ENCODE results near the gene CFAP54. TPM values are rescaled to one million over a fixed set of nuclear protein-coding genes. Genes with fewer than 3 reads are reported as not detected.

Gene CFAP54
- total and polyA plus RNA-seq, 2 donors from 2014 or later, result 0.13 to 6.6 TPM

GRCh38 chr12:96465896-96466295 is 23.5 kb upstream of the CFAP54 start:
- no peak for FAIRE-seq
- TF ChIP-seq, protein P1, sequence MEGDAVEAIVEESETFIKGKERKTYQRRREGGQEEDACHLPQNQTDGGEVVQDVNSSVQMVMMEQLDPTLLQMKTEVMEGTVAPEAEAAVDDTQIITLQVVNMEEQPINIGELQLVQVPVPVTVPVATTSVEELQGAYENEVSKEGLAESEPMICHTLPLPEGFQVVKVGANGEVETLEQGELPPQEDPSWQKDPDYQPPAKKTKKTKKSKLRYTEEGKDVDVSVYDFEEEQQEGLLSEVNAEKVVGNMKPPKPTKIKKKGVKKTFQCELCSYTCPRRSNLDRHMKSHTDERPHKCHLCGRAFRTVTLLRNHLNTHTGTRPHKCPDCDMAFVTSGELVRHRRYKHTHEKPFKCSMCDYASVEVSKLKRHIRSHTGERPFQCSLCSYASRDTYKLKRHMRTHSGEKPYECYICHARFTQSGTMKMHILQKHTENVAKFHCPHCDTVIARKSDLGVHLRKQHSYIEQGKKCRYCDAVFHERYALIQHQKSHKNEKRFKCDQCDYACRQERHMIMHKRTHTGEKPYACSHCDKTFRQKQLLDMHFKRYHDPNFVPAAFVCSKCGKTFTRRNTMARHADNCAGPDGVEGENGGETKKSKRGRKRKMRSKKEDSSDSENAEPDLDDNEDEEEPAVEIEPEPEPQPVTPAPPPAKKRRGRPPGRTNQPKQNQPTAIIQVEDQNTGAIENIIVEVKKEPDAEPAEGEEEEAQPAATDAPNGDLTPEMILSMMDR (IDR thresholded peaks at IDR 0.05; ENCODE audit: borderline replicate concordance, extremely low read depth, insufficient read depth), result no peak
- no peak for DNase-seq
- no peak overlapping the region for H3K27ac ChIP-seq (ENCODE audit: low read depth in 2 of 2, low read length in 2 of 2)
- H3K27me3 ChIP-seq (ENCODE audit: control insufficient read depth, insufficient read depth, low read length), result no peaks in the 10 kb centered on the region
- intact Hi-C loops (cut with DNase I), result no loop called here
- H3K4me3 ChIP-seq (ENCODE audit: low read length in 3 of 3), result no peak overlapping the region
- no peak overlapping the region for H3K9ac ChIP-seq (ENCODE audit: low read length in 3 of 3)
- no peaks in the 10 kb centered on the region for H3K9me3 ChIP-seq (ENCODE audit: control insufficient read depth in 2 of 3, insufficient read depth in 1 of 3, low read length in 3 of 3)
- H3K36me3 ChIP-seq (ENCODE audit: control insufficient read depth in 2 of 3, insufficient read depth in 3 of 3, low read length in 3 of 3), result no peaks in the 10 kb centered on the region
- no peaks in the 10 kb centered on the region for H3K4me1 ChIP-seq (ENCODE audit: control insufficient read depth in 2 of 3, insufficient read depth in 2 of 3, low read depth in 1 of 3, low read length in 3 of 3)

DNA sequence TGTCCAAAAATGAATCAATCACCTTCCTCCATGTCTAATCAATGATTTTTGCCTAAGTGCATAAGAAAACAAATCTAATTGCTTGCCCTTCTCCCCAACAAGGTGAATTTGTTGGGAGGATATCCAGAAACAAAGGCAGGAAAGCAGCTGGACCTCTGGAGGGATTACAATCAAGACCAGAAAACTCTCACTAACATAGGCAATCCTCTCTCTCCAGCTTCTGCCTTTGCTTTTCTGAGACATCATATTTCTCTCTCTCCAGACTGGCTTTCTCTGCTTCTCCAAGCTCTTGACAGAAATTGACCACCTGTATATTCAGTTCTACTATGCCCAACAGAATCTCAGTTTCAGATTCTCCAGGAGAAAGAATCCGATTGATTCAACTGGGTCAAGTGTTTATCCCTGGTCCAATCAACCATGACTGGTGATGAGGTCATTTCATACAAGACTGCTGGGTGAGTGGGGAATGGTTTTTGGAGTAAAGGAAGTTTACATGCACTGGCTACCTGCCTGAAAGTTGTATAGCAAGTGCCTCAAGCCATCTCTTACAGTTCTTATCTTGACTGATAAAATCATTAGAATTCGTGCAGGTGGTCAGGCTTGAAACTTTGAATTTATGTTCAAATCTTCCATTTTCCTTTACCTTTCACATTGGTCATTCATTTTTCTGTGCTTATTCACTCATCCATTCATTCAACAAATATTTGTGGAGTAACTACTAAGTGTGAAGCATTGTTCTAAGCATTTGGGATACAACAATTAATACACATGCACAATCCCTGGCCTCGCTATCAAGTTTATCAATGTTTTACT is 22.2 kb upstream of the CFAP54 start:
- TF ChIP-seq, protein P1 (IDR thresholded peaks at IDR 0.05; ENCODE audit: borderline replicate concordance, extremely low read depth, insufficient read depth), result no peak
- no peak for FAIRE-seq
- peak in 2 of 5 donors; percentile 68 for DNase-seq

DNA sequence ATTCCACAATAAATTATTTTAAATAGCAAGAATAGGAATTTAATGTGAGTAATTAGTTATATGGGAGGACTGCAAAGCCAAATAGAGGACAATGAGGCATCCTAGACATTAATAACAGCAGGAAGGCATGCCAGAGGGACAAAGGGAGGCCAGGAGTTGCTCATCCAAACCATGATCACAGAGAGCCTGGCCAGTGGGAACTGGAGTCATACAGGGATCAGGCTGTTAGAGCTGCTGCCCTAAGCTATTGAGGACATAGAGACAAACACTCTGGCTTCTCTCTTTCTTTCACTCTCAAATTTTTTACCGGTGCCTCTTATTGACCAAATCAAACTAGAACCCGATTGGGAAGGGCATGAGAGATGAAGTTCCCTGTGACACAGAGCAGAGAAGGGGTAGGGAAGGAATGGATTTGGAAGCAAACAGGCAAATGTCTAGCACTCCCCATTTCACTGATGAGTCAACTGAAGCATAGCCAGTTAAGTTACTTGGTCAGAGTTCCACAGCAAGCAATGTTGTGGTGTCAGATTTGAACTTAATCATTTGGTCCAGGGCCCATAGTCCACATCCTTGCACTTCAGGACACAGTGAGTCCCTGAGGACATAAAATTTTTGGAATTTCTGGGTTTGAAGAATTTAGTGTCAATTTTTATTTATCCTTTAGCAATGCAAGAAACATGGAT is 17.9 kb upstream of the CFAP54 start:
- Histone ChIP-seq H3K4me3 (ENCODE audit: low read length in 3 of 3) (no peak overlapping the region), H3K36me3 (ENCODE audit: control insufficient read depth in 2 of 3, insufficient read depth in 3 of 3, low read length in 3 of 3) (no peaks in the 10 kb centered on the region), H3K9ac (ENCODE audit: low read length in 3 of 3) (no peak overlapping the region), H3K4me1 (ENCODE audit: control insufficient read depth in 2 of 3, insufficient read depth in 2 of 3, low read depth in 1 of 3, low read length in 3 of 3) (no peaks in the 10 kb centered on the region), H3K9me3 (ENCODE audit: control insufficient read depth in 2 of 3, insufficient read depth in 1 of 3, low read length in 3 of 3) (no peaks in the 10 kb centered on the region), H3K27me3 (ENCODE audit: control insufficient read depth, insufficient read depth, low read length) (no peaks in the 10 kb centered on the region), H3K27ac (ENCODE audit: low read depth in 2 of 2, low read length in 2 of 2) (no peak overlapping the region)
- intact Hi-C loops (cut with DNase I), result no loop called here
- FAIRE-seq (no peak), DNase-seq (peak in 1 of 5 donors; percentile 6)
- TF ChIP-seq, protein P1 (IDR thresholded peaks at IDR 0.05; ENCODE audit: borderline replicate concordance, extremely low read depth, insufficient read depth), result no peak

More for the DNA sequence above, 22.2 kb upstream of the CFAP54 start:
- no peaks in the 10 kb centered on the region for H3K4me1 ChIP-seq (ENCODE audit: control insufficient read depth in 2 of 3, insufficient read depth in 2 of 3, low read depth in 1 of 3, low read length in 3 of 3)
- H3K4me3 ChIP-seq (ENCODE audit: low read length in 3 of 3), result no peak overlapping the region
- H3K27me3 ChIP-seq (ENCODE audit: control insufficient read depth, insufficient read depth, low read length), result no peaks in the 10 kb centered on the region
- intact Hi-C loops (cut with DNase I), result no loop called here
- no peak overlapping the region for H3K9ac ChIP-seq (ENCODE audit: low read length in 3 of 3)
- H3K36me3 ChIP-seq (ENCODE audit: control insufficient read depth in 2 of 3, insufficient read depth in 3 of 3, low read length in 3 of 3), result no peaks in the 10 kb centered on the region
- H3K27ac ChIP-seq (ENCODE audit: low read depth in 2 of 2, low read length in 2 of 2), result no peak overlapping the region
- H3K9me3 ChIP-seq (ENCODE audit: control insufficient read depth in 2 of 3, insufficient read depth in 1 of 3, low read length in 3 of 3), result no peaks in the 10 kb centered on the region

All from kidney (tissue), 14 donors.